CD4-positive, alpha-beta memory T cell (primary cell): Measurements from ENCODE around the gene OR8B2. TPM values are rescaled to one million over a fixed set of nuclear protein-coding genes. Genes with fewer than 3 reads are reported as not detected.

Experiments
- CTCF ChIA-PET: fragments of 350-600 bp; sonication (Branson Sonifier 250); formaldehyde crosslinking; loops from one replicate; lab custom pipeline; 2021; ENCODE audit warnings: inconsistent platforms; ENCODE audit not compliant: partially characterized antibody; lab: Charles Lee
- POLR2A ChIA-PET: fragments of 350-600 bp; sonication (Branson Sonifier 250); formaldehyde crosslinking; loops from one replicate; lab custom pipeline; 2021; ENCODE audit not compliant: partially characterized antibody; lab: Charles Lee
- DNase-seq, 5 donors: peaks; one replicate each; pipeline versions ENCODE4 v3.0.0 to v3.0.0-alpha.2; 2020 to 2022; ENCODE audit warnings: mixed read lengths in 1 of 5
- H3K27ac ChIP-seq: one replicate; pipeline ENCODE4 v1.7.0; 2013; ENCODE audit warnings: low read depth, low read length
- H3K27me3 ChIP-seq: 2 replicates; pipeline ENCODE4 v1.7.0; 2013; ENCODE audit warnings: mild to moderate bottlenecking, low read length, moderate library complexity; ENCODE audit not compliant: insufficient read depth
- H3K36me3 ChIP-seq: 2 replicates; pipeline ENCODE4 v1.7.0; 2013; ENCODE audit warnings: mild to moderate bottlenecking, low read length, moderate library complexity; ENCODE audit not compliant: insufficient read depth
- H3K4me1 ChIP-seq: 2 replicates; pipeline ENCODE4 v1.7.0; 2013; ENCODE audit warnings: mild to moderate bottlenecking, low read length, moderate library complexity; ENCODE audit not compliant: insufficient read depth
- H3K4me3 ChIP-seq, 2 donors: one replicate each; pipeline ENCODE4 v1.7.0; 2013; ENCODE audit warnings: low read length in 2 of 2, mild to moderate bottlenecking in 1 of 2
- H3K9me3 ChIP-seq, 2 donors: one replicate each; pipeline ENCODE4 v1.7.0; 2013; ENCODE audit warnings: low read length in 2 of 2, control low read depth in 1 of 2; ENCODE audit not compliant: control insufficient read depth in 1 of 2
- H3K27ac Mint-ChIP-seq, 7 donors: one replicate each; pipeline ENCODE4 v1.8.0; 2020 to 2021; ENCODE audit warnings: mixed read lengths in 7 of 7, mild to moderate bottlenecking in 6 of 7, inconsistent platforms in 3 of 7, moderate library complexity in 3 of 7
- H3K27me3 Mint-ChIP-seq, 2 donors: one replicate each; pipeline ENCODE4 v1.8.0; 2020 to 2021; ENCODE audit warnings: mixed read lengths in 2 of 2
- H3K36me3 Mint-ChIP-seq, 2 donors: one replicate each; pipeline ENCODE4 v1.8.0; 2020 to 2021; ENCODE audit warnings: mixed read lengths in 2 of 2, inconsistent platforms in 1 of 2, mild to moderate bottlenecking in 1 of 2
- H3K4me1 Mint-ChIP-seq, 4 donors: one replicate each; pipeline ENCODE4 v1.8.0; 2020 to 2021; ENCODE audit warnings: mixed read lengths in 4 of 4, mild to moderate bottlenecking in 1 of 4
- H3K4me3 Mint-ChIP-seq, 8 donors: one replicate each; pipeline ENCODE4 v1.8.0; 2020 to 2021; ENCODE audit warnings: mixed read lengths in 8 of 8, mild to moderate bottlenecking in 7 of 8, moderate library complexity in 6 of 8, inconsistent platforms in 3 of 8
- H3K9me3 Mint-ChIP-seq, 8 donors: one replicate each; pipeline ENCODE4 v1.8.0; 2020 to 2021; ENCODE audit warnings: mixed read lengths in 8 of 8, mild to moderate bottlenecking in 5 of 8, inconsistent platforms in 3 of 8, moderate library complexity in 1 of 8
- intact Hi-C: fragments of 100-400 bp; cut with micrococcal nuclease; formaldehyde crosslinking; loops from one replicate; pipeline ENCODE4 v1.15.1; 2023
- polyA plus RNA-seq, 2 donors: library from polyadenylated mRNA; unstranded; fragments of 300-500 nt; fragmentation: Illumina TruSeq; gene quantifications; one replicate each; pipeline ENCODE4 v1.2.3, GENCODE V29; 2021
- total RNA-seq, 2 experiments: library from RNA; stranded (reverse); gene quantifications; one replicate each; pipeline ENCODE4 v1.2.3, GENCODE V29; 2021

The OR8B2 gene
- total and polyA plus RNA-seq, 4 experiments from 2014 or later, result not detected

DNA sequence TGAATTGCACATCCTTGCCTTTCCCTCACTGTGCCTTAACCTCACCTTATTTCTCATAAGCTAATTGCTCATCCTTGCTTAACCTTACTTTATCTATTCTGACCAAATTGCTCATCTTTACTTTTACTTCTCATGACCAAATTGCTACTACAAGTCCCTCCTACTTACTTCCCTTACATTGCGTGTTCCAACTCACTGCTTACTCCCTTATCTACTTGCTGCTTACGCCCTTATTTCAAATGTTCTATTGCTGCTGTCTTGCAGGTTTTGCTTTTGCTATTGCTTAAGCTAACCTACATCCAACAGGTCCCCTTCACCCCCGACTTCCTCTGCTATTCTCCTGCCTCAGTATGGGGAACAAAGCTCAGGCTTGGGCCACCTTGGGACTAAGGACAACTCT is 8.0 kb downstream of the OR8B2 start:
- Mint-ChIP-seq H3K4me1 (no peaks in the 10 kb centered on the region), H3K4me3 (no peak overlapping the region), H3K27ac (no peak overlapping the region), H3K9me3 (no peaks in the 10 kb centered on the region), H3K27me3 (no peaks in the 10 kb centered on the region), H3K36me3 (no peaks in the 10 kb centered on the region)
- DNase-seq, result no peak
- no peak overlapping the region for H3K27ac ChIP-seq
- H3K9me3 ChIP-seq, result no peaks in the 10 kb centered on the region
- H3K4me3 ChIP-seq, result no peak overlapping the region
- no peaks in the 10 kb centered on the region for H3K27me3 ChIP-seq
- H3K4me1 ChIP-seq, result no peaks in the 10 kb centered on the region
- intact Hi-C loops, result no loop called here
- no peaks in the 10 kb centered on the region for H3K36me3 ChIP-seq
- ChIA-PET POLR2A (no interaction called here), CTCF (no interaction called here)

- H3K27ac ChIP-seq, result no peak overlapping the region
- H3K4me3 Mint-ChIP-seq, result no peak overlapping the region
- POLR2A ChIA-PET, result no interaction called here
Measured at GRCh38 chr11:124359566-124359965, 24.7 kb downstream of the OR8B2 start.

GRCh38 chr11:124346311-124346955 is 37.9 kb downstream of the OR8B2 start:
- Histone ChIP-seq H3K4me3 (no peak overlapping the region), H3K27me3 (no peaks in the 10 kb centered on the region), H3K4me1 (no peaks in the 10 kb centered on the region), H3K36me3 (no peaks in the 10 kb centered on the region), H3K9me3 (no peaks in the 10 kb centered on the region), H3K27ac (no peak overlapping the region)
- intact Hi-C loops, result no loop called here
- Mint-ChIP-seq H3K27me3 (no peaks in the 10 kb centered on the region), H3K36me3 (no peaks in the 10 kb centered on the region), H3K9me3 (peaks cover 0 to 10% (median 3%) of the 10 kb centered on the region in 8 donors), H3K4me3 (no peak overlapping the region), H3K27ac (no peak overlapping the region), H3K4me1 (no peaks in the 10 kb centered on the region)
- DNase-seq, result no peak
- CTCF ChIA-PET, result no interaction called here
- POLR2A ChIA-PET, result no interaction called here

More at GRCh38 chr11:124359566-124359965, 24.7 kb downstream of the OR8B2 start:
- no peak overlapping the region for H3K27ac Mint-ChIP-seq
- DNase-seq, result no peak
- Histone ChIP-seq H3K36me3 (no peaks in the 10 kb centered on the region), H3K4me1 (no peaks in the 10 kb centered on the region), H3K27me3 (no peaks in the 10 kb centered on the region), H3K4me3 (no peak overlapping the region), H3K9me3 (no peaks in the 10 kb centered on the region)
- CTCF ChIA-PET, result no interaction called here
- intact Hi-C loops, result no loop called here
- H3K9me3 Mint-ChIP-seq, result peaks cover 0 to 3% (median 0%) of the 10 kb centered on the region in 8 donors
- H3K4me1 Mint-ChIP-seq, result no peaks in the 10 kb centered on the region
- H3K36me3 Mint-ChIP-seq, result no peaks in the 10 kb centered on the region
- H3K27me3 Mint-ChIP-seq, result no peaks in the 10 kb centered on the region

GRCh38 chr11:124344346-124344745 is 40.0 kb downstream of the OR8B2 start:
- no peaks in the 10 kb centered on the region for H3K27me3 ChIP-seq
- CTCF ChIA-PET, result no interaction called here
- H3K36me3 ChIP-seq, result no peaks in the 10 kb centered on the region
- H3K27ac ChIP-seq, result no peak overlapping the region
- intact Hi-C loops, result no loop called here
- Mint-ChIP-seq H3K4me3 (no peak overlapping the region), H3K4me1 (no peaks in the 10 kb centered on the region), H3K27ac (no peak overlapping the region), H3K9me3 (peaks cover 0 to 10% (median 2%) of the 10 kb centered on the region in 8 donors), H3K36me3 (no peaks in the 10 kb centered on the region), H3K27me3 (no peaks in the 10 kb centered on the region)
- no peaks in the 10 kb centered on the region for H3K4me1 ChIP-seq
- no peak overlapping the region for H3K4me3 ChIP-seq
- H3K9me3 ChIP-seq, result no peaks in the 10 kb centered on the region
- no peak for DNase-seq
- POLR2A ChIA-PET, result no interaction called here

GRCh38 chr11:124340142-124340447 is 44.2 kb downstream of the OR8B2 start:
- no peaks in the 10 kb centered on the region for H3K4me1 Mint-ChIP-seq
- ChIA-PET CTCF (no interaction called here), POLR2A (no interaction called here)
- no peak overlapping the region for H3K27ac Mint-ChIP-seq
- intact Hi-C loops, result no loop called here
- Histone ChIP-seq H3K36me3 (no peaks in the 10 kb centered on the region), H3K4me3 (no peak overlapping the region), H3K4me1 (no peaks in the 10 kb centered on the region), H3K27me3 (no peaks in the 10 kb centered on the region), H3K9me3 (no peaks in the 10 kb centered on the region), H3K27ac (no peak overlapping the region)
- H3K27me3 Mint-ChIP-seq, result no peaks in the 10 kb centered on the region
- no peak overlapping the region for H3K4me3 Mint-ChIP-seq
- peaks cover 0 to 6% (median 0%) of the 10 kb centered on the region in 8 donors for H3K9me3 Mint-ChIP-seq
- H3K36me3 Mint-ChIP-seq, result no peaks in the 10 kb centered on the region
- no peak for DNase-seq

DNA sequence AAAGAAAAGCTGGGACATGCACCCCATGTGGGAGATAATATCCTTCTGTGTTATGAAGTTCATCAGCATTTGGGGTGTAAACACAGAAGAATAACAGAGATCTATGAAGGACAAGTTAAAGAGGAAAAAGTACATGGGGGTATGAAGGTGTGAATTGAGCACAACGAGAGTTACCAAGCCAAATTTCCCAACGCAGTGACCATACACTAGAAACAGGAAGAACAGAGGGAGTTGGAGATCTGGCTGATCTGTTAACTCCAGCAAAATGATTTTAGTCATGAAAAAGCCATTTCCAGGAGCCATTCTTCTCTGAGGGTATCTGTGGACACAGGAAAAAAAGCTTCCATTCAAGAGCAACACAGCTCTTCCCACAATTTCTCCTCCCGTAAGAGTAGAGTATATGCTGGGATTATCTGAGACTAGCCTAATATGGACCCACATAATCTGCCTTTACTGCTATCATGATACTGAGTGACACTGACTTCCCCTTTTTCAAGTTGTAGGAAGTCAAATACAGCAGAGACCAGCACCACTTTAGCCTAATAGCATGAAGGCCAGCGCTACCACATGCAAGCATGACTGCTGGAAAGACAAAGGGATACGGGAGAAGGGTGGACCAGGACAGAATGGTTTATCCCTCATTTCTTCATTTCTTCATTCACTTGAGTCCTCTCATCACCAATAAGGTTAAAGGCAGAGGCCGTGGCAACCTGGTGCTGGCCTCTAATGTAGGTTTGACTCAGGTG is 44.7 kb downstream of the OR8B2 start:
- POLR2A ChIA-PET, result no interaction called here
- intact Hi-C loops, result no loop called here
- H3K4me1 Mint-ChIP-seq, result no peaks in the 10 kb centered on the region
- no peaks in the 10 kb centered on the region for H3K9me3 ChIP-seq
- no peak overlapping the region for H3K27ac Mint-ChIP-seq
- DNase-seq, result no peak
- H3K4me1 ChIP-seq, result no peaks in the 10 kb centered on the region
- H3K27ac ChIP-seq, result no peak overlapping the region
- no peaks in the 10 kb centered on the region for H3K27me3 Mint-ChIP-seq
- H3K27me3 ChIP-seq, result no peaks in the 10 kb centered on the region
- no peaks in the 10 kb centered on the region for H3K36me3 Mint-ChIP-seq
- H3K4me3 ChIP-seq, result no peak overlapping the region
- peaks cover 0 to 6% (median 0%) of the 10 kb centered on the region in 8 donors for H3K9me3 Mint-ChIP-seq
- H3K4me3 Mint-ChIP-seq, result no peak overlapping the region
- H3K36me3 ChIP-seq, result no peaks in the 10 kb centered on the region
- CTCF ChIA-PET, result no interaction called here
